Measurements from ENCODE around the gene ARID1B.

DNA sequence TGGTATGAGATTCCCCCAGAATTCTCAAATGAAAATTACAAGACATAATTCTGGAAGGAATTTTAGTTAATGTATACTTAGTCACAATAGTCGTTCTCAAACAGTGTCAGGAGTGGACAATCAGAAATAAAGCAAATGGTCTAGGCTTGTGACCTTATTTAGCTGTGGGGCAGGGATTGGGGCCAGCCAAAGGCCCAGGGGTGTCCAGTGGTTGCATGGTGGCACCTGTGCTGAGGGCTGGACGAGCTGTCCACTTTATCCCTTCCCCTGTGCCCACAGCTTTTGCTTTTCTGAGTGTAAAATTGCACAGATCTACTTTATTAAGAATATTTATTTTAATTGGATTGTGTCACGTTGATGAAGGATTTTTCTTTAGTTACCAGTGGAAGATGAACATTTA lies 195.0 kb downstream of the ARID1B start:
- TF ChIP-seq, protein P1, sequence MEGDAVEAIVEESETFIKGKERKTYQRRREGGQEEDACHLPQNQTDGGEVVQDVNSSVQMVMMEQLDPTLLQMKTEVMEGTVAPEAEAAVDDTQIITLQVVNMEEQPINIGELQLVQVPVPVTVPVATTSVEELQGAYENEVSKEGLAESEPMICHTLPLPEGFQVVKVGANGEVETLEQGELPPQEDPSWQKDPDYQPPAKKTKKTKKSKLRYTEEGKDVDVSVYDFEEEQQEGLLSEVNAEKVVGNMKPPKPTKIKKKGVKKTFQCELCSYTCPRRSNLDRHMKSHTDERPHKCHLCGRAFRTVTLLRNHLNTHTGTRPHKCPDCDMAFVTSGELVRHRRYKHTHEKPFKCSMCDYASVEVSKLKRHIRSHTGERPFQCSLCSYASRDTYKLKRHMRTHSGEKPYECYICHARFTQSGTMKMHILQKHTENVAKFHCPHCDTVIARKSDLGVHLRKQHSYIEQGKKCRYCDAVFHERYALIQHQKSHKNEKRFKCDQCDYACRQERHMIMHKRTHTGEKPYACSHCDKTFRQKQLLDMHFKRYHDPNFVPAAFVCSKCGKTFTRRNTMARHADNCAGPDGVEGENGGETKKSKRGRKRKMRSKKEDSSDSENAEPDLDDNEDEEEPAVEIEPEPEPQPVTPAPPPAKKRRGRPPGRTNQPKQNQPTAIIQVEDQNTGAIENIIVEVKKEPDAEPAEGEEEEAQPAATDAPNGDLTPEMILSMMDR (IDR thresholded peaks at IDR 0.05), result no peak
- TF ChIP-seq EZH2 (IDR thresholded peaks at IDR 0.05; ENCODE audit: borderline replicate concordance, insufficient read depth, low read depth, low read length, poor library complexity, severe bottlenecking), result no peak
